H1 (cell line): ENCODE data around the gene AKR1C1.

Source experiments
- CTCF ChIP-seq, 3 experiments: IDR thresholded peaks; 1 replicate in 2 of 3; 2 replicates in 1 of 3; pipeline versions ENCODE4 v1.5.1 to v1.6.1; 2011; ENCODE audit warnings: low read length in 3 of 3, mild to moderate bottlenecking in 3 of 3, inconsistent platforms in 2 of 3, low read depth in 1 of 3, moderate library complexity in 1 of 3; ENCODE audit not compliant: insufficient read depth in 1 of 3; ENCODE audit errors: control extremely low read depth in 1 of 3
- EZH2 ChIP-seq: fragments of 200-600 bp; sonication (generic); IDR thresholded peaks from 2 replicates; pipeline ENCODE4 v1.7.1; 2012; ENCODE audit warnings: low read depth, mild to moderate bottlenecking, moderate library complexity, low read length, inconsistent platforms; ENCODE audit not compliant: severe bottlenecking
- JUN ChIP-seq: IDR thresholded peaks from 2 replicates; pipeline ENCODE4 v1.6.1; 2011; ENCODE audit warnings: low read depth, mild to moderate bottlenecking, improper control_type of control experiment, low read length
- POLR2A ChIP-seq, 2 experiments: IDR thresholded peaks; 1 replicate in 1 of 2; 2 replicates in 1 of 2; pipeline ENCODE4 v1.6.1; 2011; ENCODE audit warnings: low read depth in 2 of 2, low read length in 2 of 2, mild to moderate bottlenecking in 2 of 2; ENCODE audit errors: control extremely low read depth in 1 of 2
- POLR2AphosphoS5 ChIP-seq: IDR thresholded peaks from 2 replicates; pipeline ENCODE4 v1.6.1; 2011; ENCODE audit warnings: low read depth, low read length
- RXRA ChIP-seq: IDR thresholded peaks from 2 replicates; pipeline ENCODE4 v1.6.1; 2011; ENCODE audit warnings: low read depth, mild to moderate bottlenecking, low read length, moderate library complexity; ENCODE audit not compliant: insufficient read depth

DNA sequence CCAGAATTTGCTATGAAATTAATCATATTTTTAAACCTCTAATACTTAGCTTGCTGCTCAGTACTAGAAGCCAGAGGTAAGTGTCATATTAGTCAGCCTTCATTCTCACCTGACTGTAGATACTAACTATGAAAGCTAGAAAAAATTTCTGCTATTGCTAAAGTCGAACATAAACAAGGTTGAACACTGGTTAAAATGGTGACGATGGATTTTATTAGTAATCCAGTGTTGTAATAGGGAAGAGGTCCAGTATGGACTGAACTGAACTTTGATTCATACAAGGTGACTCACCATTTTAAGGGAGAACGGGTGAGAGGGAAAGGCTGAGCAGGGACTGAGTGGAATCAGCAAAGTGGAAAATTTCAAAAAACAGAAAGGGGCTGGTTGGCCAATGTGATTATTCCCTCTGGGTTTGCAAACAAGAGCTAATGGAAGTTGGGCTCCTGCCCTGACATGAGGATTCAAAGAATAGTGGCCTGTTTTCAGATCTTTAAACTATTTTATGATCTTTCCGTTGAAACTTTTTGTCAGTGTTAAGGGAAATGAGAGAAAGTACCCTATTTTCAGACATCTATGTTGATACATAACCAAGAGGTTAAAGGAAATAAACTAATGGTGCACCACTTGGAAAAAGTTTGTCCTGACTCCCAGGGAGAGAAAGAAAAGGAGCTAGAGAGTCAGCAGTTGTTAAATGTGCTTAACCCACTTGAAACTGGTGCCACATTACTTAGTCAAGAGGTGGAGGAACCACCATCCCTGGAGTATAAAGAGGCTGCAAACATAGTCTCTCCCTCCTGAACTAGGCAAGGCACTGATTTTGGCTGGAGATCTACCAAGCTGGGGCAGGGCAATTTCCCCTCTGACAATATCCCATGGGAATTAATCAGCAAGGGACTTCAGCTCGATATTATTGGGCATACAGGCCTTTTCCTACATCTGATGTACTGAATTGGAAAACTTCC, 15.3 kb upstream of the AKR1C1 start:
- TF ChIP-seq JUN (no peak), EZH2 (no peak), POLR2A (IDR thresholded peaks at IDR 0.05; ENCODE audit: control extremely low read depth in 1 of 2, low read depth in 2 of 2, low read length in 2 of 2) (no peak), POLR2AphosphoS5 (no peak), RXRA (no peak), CTCF (IDR thresholded peaks at IDR 0.05; ENCODE audit: control extremely low read depth in 1 of 3, insufficient read depth in 1 of 3, low read depth in 1 of 3, low read length in 3 of 3) (no peak)
